ENCODE data around the gene HRCT1. TPM values are rescaled to one million over a fixed set of nuclear protein-coding genes. Genes with fewer than 3 reads are reported as not detected.
"Not testable (repeated sequence)": the region's sequence is repeated elsewhere in the genome, so short reads cannot be mapped to it uniquely, and the experiment has no call there.

Gene HRCT1
- total and polyA plus RNA-seq, 12 donors = 0.35 to 5.9 (median 1.7) TPM; not detected in 3

- no peak overlapping the region for H3K4me3 ChIP-seq
- no peaks in the 10 kb centered on the region for H3K36me3 ChIP-seq (replicated peaks in 1 of 2)
- no peak overlapping the region for H3K27ac ChIP-seq
- intact Hi-C loops (cut with DNase I) = loop anchor here (2.0 to 5.0 kb wide), 2 partner anchors 90 to 92 kb away; partner anchors contain the start of gene NPR2 (in 2 of the 2)
- H3K9me3 ChIP-seq (replicated peaks in 1 of 3) = no peaks in the 10 kb centered on the region
- H3K4me1 ChIP-seq (replicated peaks in 1 of 2) = no peaks in the 10 kb centered on the region
- no peaks in the 10 kb centered on the region for H3K27me3 ChIP-seq
- peak; percentile 73 to 94 (median 86) for DNase-seq
- WGBS, 4 donors = 1 to 6% (median 1%) methylated on average over 4 of the region's 4 CpGs
- TF ChIP-seq POLR2A (IDR thresholded peaks at IDR 0.05) (no peak), CTCF (IDR thresholded peaks at IDR 0.05) (peak; percentile 85 to 98 (median 94))
Observed at GRCh38 chr9:35882263-35882848, 23.6 kb upstream of the HRCT1 start.

- Histone ChIP-seq H3K4me3 (no peak overlapping the region), H3K4me1 (replicated peaks in 1 of 2) (no peaks in the 10 kb centered on the region), H3K9me3 (replicated peaks in 1 of 3) (no peaks in the 10 kb centered on the region), H3K27me3 (no peaks in the 10 kb centered on the region), H3K36me3 (replicated peaks in 1 of 2) (no peaks in the 10 kb centered on the region), H3K27ac (no peak overlapping the region)
- no peak for TF ChIP-seq POLR2A (IDR thresholded peaks at IDR 0.05)
- no peak for TF ChIP-seq CTCF (IDR thresholded peaks at IDR 0.05)
- intact Hi-C loops (cut with DNase I) = loop anchor here (2.0 to 5.0 kb wide), 2 partner anchors 91 to 92 kb away; partner anchors contain the start of gene NPR2 (in 2 of the 2)
- WGBS, 4 donors = 58 to 63% (median 61%) methylated on average over 3 of the region's 3 CpGs
- no peak for DNase-seq
Observed at GRCh38 chr9:35882996-35883395, 23.0 kb upstream of the HRCT1 start.

- WGBS, 4 donors = 79 to 92% (median 82%) methylated on average over 3 of the region's 3 CpGs
- intact Hi-C loops (cut with DNase I) = loop anchor here in 1 of 2 donors (5.0 kb wide), 1 partner anchor 93 kb away; the partner anchor contains the start of gene NPR2
- DNase-seq; H3K27me3 ChIP-seq; H3K4me1 ChIP-seq (replicated peaks in 1 of 2); H3K9me3 ChIP-seq (replicated peaks in 1 of 3); H3K27ac ChIP-seq; H3K4me3 ChIP-seq; H3K36me3 ChIP-seq (replicated peaks in 1 of 2): not testable (repeated sequence)
Observed at GRCh38 chr9:35884908-35885307, 21.1 kb upstream of the HRCT1 start.

- Histone ChIP-seq H3K4me1 (replicated peaks in 1 of 2) (no peaks in the 10 kb centered on the region), H3K9me3 (replicated peaks in 1 of 3) (peaks cover 0 to 5% (median 0%) of the 10 kb centered on the region in 3 donors), H3K27me3 (peaks cover 11% of the 10 kb centered on the region), H3K4me3 (no peak overlapping the region), H3K27ac (no peak overlapping the region), H3K36me3 (replicated peaks in 1 of 2) (no peaks in the 10 kb centered on the region)
- no peak for DNase-seq
- 73 to 84% (median 80%) methylated on average over 3 of the region's 3 CpGs for WGBS, 4 donors
- intact Hi-C loops (cut with DNase I) = no loop called here
- TF ChIP-seq CTCF (IDR thresholded peaks at IDR 0.05) (no peak), POLR2A (IDR thresholded peaks at IDR 0.05) (no peak)
Observed at GRCh38 chr9:35891646-35892045, 14.4 kb upstream of the HRCT1 start.

GRCh38 chr9:35892051-35892450, 14.0 kb upstream of the HRCT1 start:
- intact Hi-C loops (cut with DNase I) = no loop called here
- Histone ChIP-seq H3K27me3 (peaks cover 11% of the 10 kb centered on the region), H3K36me3 (replicated peaks in 1 of 2) (no peaks in the 10 kb centered on the region), H3K9me3 (replicated peaks in 1 of 3) (peaks cover 0 to 5% (median 0%) of the 10 kb centered on the region in 3 donors), H3K4me3 (no peak overlapping the region), H3K4me1 (replicated peaks in 1 of 2) (no peaks in the 10 kb centered on the region), H3K27ac (no peak overlapping the region)
- no peak for DNase-seq
- no peak for TF ChIP-seq POLR2A (IDR thresholded peaks at IDR 0.05)
- no peak for TF ChIP-seq CTCF (IDR thresholded peaks at IDR 0.05)
- WGBS, 4 donors = 74 to 90% (median 79%) methylated on average over 1 of the region's 1 CpG

Data from adrenal gland (tissue), 12 donors.